GM19328 (cell line): Measurements from ENCODE around the gene ETV7.
"Not testable (repeated sequence)": the region's sequence is repeated elsewhere in the genome, so short reads cannot be mapped to it uniquely, and the experiment has no call there.

ENCODE experiments used
- ATAC-seq: cut with Tn5 transposase; IDR thresholded peaks from one replicate; pipeline ENCODE4 v1.9.1; 2021; ENCODE audit warnings: mild to moderate bottlenecking, moderate library complexity; ENCODE audit not compliant: unreplicated experiment

Gene ETV7

GRCh38 chr6:36343109-36343680 lies 44.3 kb downstream of the ETV7 start:
- ATAC-seq: no peak

- ATAC-seq: no peak
Observed at GRCh38 chr6:36340618-36341454, 46.6 kb downstream of the ETV7 start.

GRCh38 chr6:36340306-36340617 lies 47.2 kb downstream of the ETV7 start:
- no peak for ATAC-seq

GRCh38 chr6:36339146-36339545 lies 48.3 kb downstream of the ETV7 start:
- no peak for ATAC-seq

- not testable (repeated sequence) for ATAC-seq
Observed at GRCh38 chr6:36338223-36338622, 49.2 kb downstream of the ETV7 start.

- no peak for ATAC-seq
Observed at GRCh38 chr6:36337814-36338213, 49.7 kb downstream of the ETV7 start.

GRCh38 chr6:36336779-36337241 lies 50.7 kb downstream of the ETV7 start, which contains the start of gene BNIP5:
TSS of gene BNIP5 (minus strand) at chr6:36336888. CDS start at chr6:36330690, 6,198 bp downstream.
- no peak for ATAC-seq

- no peak for ATAC-seq
Observed at GRCh38 chr6:36336208-36336710, 51.2 kb downstream of the ETV7 start.

GRCh38 chr6:36335465-36336207 lies 51.8 kb downstream of the ETV7 start:
- ATAC-seq: no peak

GRCh38 chr6:36334832-36335459 lies 52.5 kb downstream of the ETV7 start:
- no peak for ATAC-seq

GRCh38 chr6:36333931-36334725 lies 53.3 kb downstream of the ETV7 start:
- no peak for ATAC-seq

GRCh38 chr6:36333171-36333895 lies 54.1 kb downstream of the ETV7 start:
- no peak for ATAC-seq

- ATAC-seq: no peak
Observed at GRCh38 chr6:36331381-36331780, 56.1 kb downstream of the ETV7 start.

GRCh38 chr6:36330366-36330765 lies 57.1 kb downstream of the ETV7 start:
- ATAC-seq: no peak

GRCh38 chr6:36329798-36330291 lies 57.6 kb downstream of the ETV7 start:
- ATAC-seq: no peak

GRCh38 chr6:36328600-36328999 lies 58.9 kb downstream of the ETV7 start:
- ATAC-seq: no peak

GRCh38 chr6:36327919-36328236 lies 59.6 kb downstream of the ETV7 start:
- ATAC-seq: no peak

- no peak for ATAC-seq
Observed at GRCh38 chr6:36327226-36327918, 60.1 kb downstream of the ETV7 start.
